NCI-H748 (cell line): ENCODE data around the gene PRMT9.

Experiments used
- DNase-seq: peaks from one replicate; lab custom pipeline; 2025; ENCODE audit not compliant: unreplicated experiment; lab: John Stamatoyannopoulos, UW

PRMT9 gene

GRCh38 chr4:147625733-147626132, 58.2 kb downstream of the PRMT9 start:
- no peak for DNase-seq

GRCh38 chr4:147620315-147620714, 63.6 kb downstream of the PRMT9 start:
- no peak for DNase-seq

GRCh38 chr4:147617841-147618691, 65.9 kb downstream of the PRMT9 start:
- DNase-seq, result no peak

- peak; percentile 94 for DNase-seq
Measured at GRCh38 chr4:147617173-147617840, 66.7 kb downstream of the PRMT9 start, which contains the start of gene TMEM184C. Gene TMEM184C (plus strand): TSS chr4:147617397. CDS start chr4:147617957, 560 bp downstream.

- DNase-seq, result no peak
Measured at GRCh38 chr4:147616849-147617172, 67.2 kb downstream of the PRMT9 start.

- no peak for DNase-seq
Measured at GRCh38 chr4:147610686-147611085, 73.3 kb downstream of the PRMT9 start.

GRCh38 chr4:147607471-147607870, 76.5 kb downstream of the PRMT9 start:
- DNase-seq, result no peak

GRCh38 chr4:147605499-147605898, 78.5 kb downstream of the PRMT9 start:
- no peak for DNase-seq

GRCh38 chr4:147599769-147600168, 84.2 kb downstream of the PRMT9 start:
- DNase-seq, result no peak

- no peak for DNase-seq
Measured at GRCh38 chr4:147599206-147599605, 84.8 kb downstream of the PRMT9 start.

GRCh38 chr4:147597561-147597960, 86.4 kb downstream of the PRMT9 start:
- no peak for DNase-seq

- DNase-seq, result no peak
Measured at GRCh38 chr4:147596981-147597380, 87.0 kb downstream of the PRMT9 start.

GRCh38 chr4:147596377-147596776, 87.6 kb downstream of the PRMT9 start:
- peak; percentile 1 for DNase-seq

- no peak for DNase-seq
Measured at GRCh38 chr4:147594578-147594977, 89.4 kb downstream of the PRMT9 start.

- no peak for DNase-seq
Measured at GRCh38 chr4:147594107-147594506, 89.9 kb downstream of the PRMT9 start.

GRCh38 chr4:147591106-147591505, 92.9 kb downstream of the PRMT9 start:
- DNase-seq, result no peak

- DNase-seq, result peak; percentile 27
Measured at GRCh38 chr4:147590249-147590920, 93.6 kb downstream of the PRMT9 start.

GRCh38 chr4:147589586-147589985, 94.4 kb downstream of the PRMT9 start:
- no peak for DNase-seq
